IMR-90 (cell line): ENCODE data around the gene TMEM14B.

Experiments used
- CTCF ChIP-seq: conservative IDR thresholded peaks from 2 replicates; pipeline ENCODE4 v1.5.1; 2012; ENCODE audit warnings: mild to moderate bottlenecking, low read depth, low read length, improper control_type of control experiment
- MAZ ChIP-seq: IDR thresholded peaks from 2 replicates; pipeline ENCODE4 v1.6.1; 2012; ENCODE audit warnings: low read depth, mild to moderate bottlenecking, low read length, improper control_type of control experiment, moderate library complexity, borderline replicate concordance
- MXI1 ChIP-seq: IDR thresholded peaks from 2 replicates; pipeline ENCODE4 v1.6.1; 2012; ENCODE audit warnings: low read depth, mild to moderate bottlenecking, low read length, moderate library complexity, borderline replicate concordance
- POLR2A ChIP-seq: IDR thresholded peaks from 2 replicates; pipeline ENCODE4 v1.6.1; 2012; ENCODE audit warnings: mild to moderate bottlenecking, low read depth, low read length
- RFX5 ChIP-seq: IDR thresholded peaks from 2 replicates; pipeline ENCODE4 v1.8.0; 2012; ENCODE audit warnings: low read depth, mild to moderate bottlenecking, low read length, moderate library complexity

- no peak for TF ChIP-seq CTCF
- no peak for TF ChIP-seq POLR2A
- TF ChIP-seq MXI1 = no peak
- no peak for TF ChIP-seq RFX5
- TF ChIP-seq MAZ = no peak
Observed at GRCh38 chr6:10756085-10756484, 8.5 kb downstream of the TMEM14B start.
